Right atrium auricular region (tissue), 2 donors: ENCODE results near the gene ZBED4. TPM values are rescaled to one million over a fixed set of nuclear protein-coding genes. Genes with fewer than 3 reads are reported as not detected.

Experiments used
- DNase-seq: peaks from one replicate; pipeline ENCODE4 v3.0.0-alpha.2; 2019; ENCODE audit warnings: low spot score
- H3K27ac ChIP-seq, 2 donors: fragments of 200-600 bp; sonication (generic); 1 replicate in 1 of 2; 2 replicates in 1 of 2; pipeline ENCODE4 v1.5.1; 2016 to 2019
- H3K27me3 ChIP-seq, 2 donors: fragments of 200-600 bp; sonication (generic); one replicate each; pipeline versions ENCODE4 v1.5.1 to v1.6.0; 2017 to 2019
- H3K36me3 ChIP-seq: fragments of 200-600 bp; sonication (generic); one replicate; pipeline ENCODE4 v1.5.1; 2016
- H3K4me1 ChIP-seq, 2 donors: fragments of 200-600 bp; sonication (generic); one replicate each; pipeline versions ENCODE4 v1.5.1 to v1.6.0; 2017 to 2019
- H3K4me3 ChIP-seq, 2 donors: fragments of 200-600 bp; sonication (generic); 1 replicate in 1 of 2; 2 replicates in 1 of 2; pipeline ENCODE4 v1.5.1; 2017 to 2019; ENCODE audit warnings: mild to moderate bottlenecking in 1 of 2, moderate library complexity in 1 of 2
- H3K9me3 ChIP-seq, 2 donors: fragments of 200-600 bp; sonication (generic); one replicate each; pipeline ENCODE4 v1.5.1; 2019
- total RNA-seq, 2 donors: library from RNA; depleted of rRNA; stranded (reverse); fragments of >200 nt; gene quantifications; one replicate each; pipeline ENCODE4 v1.1.0, GENCODE V29; 2016
- TF ChIP-seq, protein P1 (sequence below), 2 donors: fragments of 200-600 bp; sonication (generic); IDR thresholded peaks; one replicate each; pipeline ENCODE4 v1.5.1; 2019; ENCODE audit warnings: antibody characterized with exemption in 2 of 2

The ZBED4 gene
- total RNA-seq, 2 donors from 2014 or later = 3.7 to 6.6 TPM

GRCh38 chr22:49856343-49856742, 2.7 kb downstream of the ZBED4 start:
- no peak for DNase-seq
- H3K36me3 ChIP-seq = no peaks in the 10 kb centered on the region
- H3K4me3 ChIP-seq = no peak overlapping the region
- H3K9me3 ChIP-seq = no peaks in the 10 kb centered on the region
- no peak overlapping the region for H3K27ac ChIP-seq
- TF ChIP-seq, protein P1, sequence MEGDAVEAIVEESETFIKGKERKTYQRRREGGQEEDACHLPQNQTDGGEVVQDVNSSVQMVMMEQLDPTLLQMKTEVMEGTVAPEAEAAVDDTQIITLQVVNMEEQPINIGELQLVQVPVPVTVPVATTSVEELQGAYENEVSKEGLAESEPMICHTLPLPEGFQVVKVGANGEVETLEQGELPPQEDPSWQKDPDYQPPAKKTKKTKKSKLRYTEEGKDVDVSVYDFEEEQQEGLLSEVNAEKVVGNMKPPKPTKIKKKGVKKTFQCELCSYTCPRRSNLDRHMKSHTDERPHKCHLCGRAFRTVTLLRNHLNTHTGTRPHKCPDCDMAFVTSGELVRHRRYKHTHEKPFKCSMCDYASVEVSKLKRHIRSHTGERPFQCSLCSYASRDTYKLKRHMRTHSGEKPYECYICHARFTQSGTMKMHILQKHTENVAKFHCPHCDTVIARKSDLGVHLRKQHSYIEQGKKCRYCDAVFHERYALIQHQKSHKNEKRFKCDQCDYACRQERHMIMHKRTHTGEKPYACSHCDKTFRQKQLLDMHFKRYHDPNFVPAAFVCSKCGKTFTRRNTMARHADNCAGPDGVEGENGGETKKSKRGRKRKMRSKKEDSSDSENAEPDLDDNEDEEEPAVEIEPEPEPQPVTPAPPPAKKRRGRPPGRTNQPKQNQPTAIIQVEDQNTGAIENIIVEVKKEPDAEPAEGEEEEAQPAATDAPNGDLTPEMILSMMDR (IDR thresholded peaks at IDR 0.05) = no peak
- peaks cover 0 to 24% of the 10 kb centered on the region in 2 donors for H3K4me1 ChIP-seq
- no peaks in the 10 kb centered on the region for H3K27me3 ChIP-seq

DNA sequence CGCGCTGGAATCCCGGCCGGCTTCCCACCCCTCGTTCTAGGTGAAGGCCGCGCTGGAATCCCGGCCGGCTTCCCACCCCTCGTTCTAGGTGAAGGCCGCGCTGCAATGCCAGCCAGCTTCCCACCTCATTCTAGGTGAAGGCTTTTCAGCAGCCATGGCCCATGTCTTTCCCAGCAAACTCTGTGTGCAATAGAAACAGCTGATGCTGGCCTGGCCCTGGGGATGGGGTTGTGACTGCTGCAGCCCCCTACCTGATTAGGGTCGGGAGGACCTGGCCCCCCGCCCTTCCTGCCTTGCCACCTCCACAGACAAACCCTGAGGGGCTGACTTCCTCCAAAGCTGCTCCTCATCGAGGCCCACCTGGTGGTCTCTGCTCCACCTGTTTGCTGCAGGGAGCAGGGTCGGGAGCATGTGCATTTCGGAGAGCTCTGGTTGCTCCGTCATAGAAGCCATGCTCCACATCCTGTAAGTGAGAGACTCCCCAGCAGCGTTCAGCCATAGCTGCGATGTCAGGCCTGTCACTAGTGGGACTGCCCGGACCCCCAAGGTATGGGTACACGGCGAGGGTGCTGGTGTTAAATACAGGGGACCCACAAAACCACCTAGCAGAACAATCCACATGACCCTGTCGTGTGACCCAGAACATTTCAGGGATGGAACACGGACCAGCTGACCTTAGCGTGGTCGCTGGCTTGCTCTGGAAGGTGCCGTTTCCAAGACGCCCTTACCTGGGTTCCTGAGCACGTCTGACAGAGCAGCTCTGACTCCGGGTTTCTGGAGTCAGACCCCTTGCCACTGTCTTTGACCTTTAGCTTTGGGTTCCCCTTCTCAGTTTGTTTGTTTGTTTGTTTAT, 3.3 kb downstream of the ZBED4 start:
- H3K9me3 ChIP-seq = no peaks in the 10 kb centered on the region
- H3K36me3 ChIP-seq = no peaks in the 10 kb centered on the region
- DNase-seq = no peak
- peaks cover 0 to 25% of the 10 kb centered on the region in 2 donors for H3K4me1 ChIP-seq
- H3K27ac ChIP-seq = no peak overlapping the region
- no peaks in the 10 kb centered on the region for H3K27me3 ChIP-seq
- no peak overlapping the region for H3K4me3 ChIP-seq
- TF ChIP-seq, protein P1 (IDR thresholded peaks at IDR 0.05) = no peak

GRCh38 chr22:49858827-49859226, 5.2 kb downstream of the ZBED4 start:
- Histone ChIP-seq H3K27ac (no peak overlapping the region), H3K36me3 (no peaks in the 10 kb centered on the region), H3K4me3 (no peak overlapping the region), H3K4me1 (peaks cover 0 to 24% of the 10 kb centered on the region in 2 donors), H3K9me3 (no peaks in the 10 kb centered on the region), H3K27me3 (no peaks in the 10 kb centered on the region)
- no peak for DNase-seq
- TF ChIP-seq, protein P1 (IDR thresholded peaks at IDR 0.05) = no peak

GRCh38 chr22:49861642-49862495, 8.2 kb downstream of the ZBED4 start:
- no peak overlapping the region for H3K4me3 ChIP-seq

DNA sequence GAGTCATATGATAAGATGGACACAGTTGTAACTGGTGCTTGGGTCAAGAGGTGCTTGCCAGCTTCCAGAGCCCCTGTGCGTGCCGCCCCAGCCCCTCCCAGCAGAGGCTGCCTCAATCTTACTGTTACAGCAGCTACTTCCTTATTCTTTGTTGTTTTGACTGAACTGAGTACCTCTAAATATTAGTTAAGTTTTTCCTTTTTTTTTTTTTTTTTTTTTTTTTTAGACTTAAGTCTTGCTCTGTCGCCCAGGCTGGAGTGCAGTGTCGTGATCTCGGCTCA, 8.8 kb downstream of the ZBED4 start:
- no peak for DNase-seq
- no peak overlapping the region for H3K27ac ChIP-seq
- H3K27me3 ChIP-seq = no peaks in the 10 kb centered on the region
- TF ChIP-seq, protein P1 (IDR thresholded peaks at IDR 0.05) = no peak
- H3K4me1 ChIP-seq = peaks cover 0 to 5% of the 10 kb centered on the region in 2 donors
- H3K36me3 ChIP-seq = no peaks in the 10 kb centered on the region
- no peak overlapping the region for H3K4me3 ChIP-seq
- peaks cover 0 to 24% of the 10 kb centered on the region in 2 donors for H3K9me3 ChIP-seq

More at GRCh38 chr22:49861642-49862495, 8.2 kb downstream of the ZBED4 start:
- TF ChIP-seq, protein P1 (IDR thresholded peaks at IDR 0.05) = no peak
- Histone ChIP-seq H3K27me3 (no peaks in the 10 kb centered on the region), H3K9me3 (peaks cover 0 to 19% of the 10 kb centered on the region in 2 donors), H3K27ac (no peak overlapping the region), H3K36me3 (no peaks in the 10 kb centered on the region), H3K4me1 (peaks cover 0 to 5% of the 10 kb centered on the region in 2 donors)
- DNase-seq = no peak
